ENCODE measurements around the gene EYS. TPM values are rescaled to one million over a fixed set of nuclear protein-coding genes. Genes with fewer than 3 reads are reported as not detected.
"Not testable (repeated sequence)": the region's sequence is repeated elsewhere in the genome, so short reads cannot be mapped to it uniquely, and the experiment has no call there.

Gene EYS
- total and polyA plus RNA-seq, 2 experiments from 2014 or later = under 0.01 to 0.15 TPM

DNA sequence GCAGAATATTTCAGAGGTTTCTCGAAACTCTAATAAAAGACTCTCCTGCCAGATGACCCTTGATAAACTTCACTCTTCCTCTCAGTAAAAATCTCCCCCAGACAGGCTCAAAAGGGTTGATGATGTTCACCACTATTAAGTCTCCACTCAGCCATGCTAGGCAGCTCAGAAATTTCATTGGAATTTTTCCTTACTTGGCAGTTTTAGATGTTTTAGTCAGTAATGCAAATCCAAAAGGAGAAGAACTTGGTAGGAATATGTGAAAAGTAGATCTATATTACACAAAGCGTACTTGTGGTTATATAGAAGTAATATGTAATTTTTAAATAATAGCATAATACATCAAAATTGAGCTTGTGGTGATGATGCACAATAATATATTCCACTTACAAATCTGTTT lies 1738.4 kb downstream of the EYS start:
- TF ChIP-seq, protein P1, sequence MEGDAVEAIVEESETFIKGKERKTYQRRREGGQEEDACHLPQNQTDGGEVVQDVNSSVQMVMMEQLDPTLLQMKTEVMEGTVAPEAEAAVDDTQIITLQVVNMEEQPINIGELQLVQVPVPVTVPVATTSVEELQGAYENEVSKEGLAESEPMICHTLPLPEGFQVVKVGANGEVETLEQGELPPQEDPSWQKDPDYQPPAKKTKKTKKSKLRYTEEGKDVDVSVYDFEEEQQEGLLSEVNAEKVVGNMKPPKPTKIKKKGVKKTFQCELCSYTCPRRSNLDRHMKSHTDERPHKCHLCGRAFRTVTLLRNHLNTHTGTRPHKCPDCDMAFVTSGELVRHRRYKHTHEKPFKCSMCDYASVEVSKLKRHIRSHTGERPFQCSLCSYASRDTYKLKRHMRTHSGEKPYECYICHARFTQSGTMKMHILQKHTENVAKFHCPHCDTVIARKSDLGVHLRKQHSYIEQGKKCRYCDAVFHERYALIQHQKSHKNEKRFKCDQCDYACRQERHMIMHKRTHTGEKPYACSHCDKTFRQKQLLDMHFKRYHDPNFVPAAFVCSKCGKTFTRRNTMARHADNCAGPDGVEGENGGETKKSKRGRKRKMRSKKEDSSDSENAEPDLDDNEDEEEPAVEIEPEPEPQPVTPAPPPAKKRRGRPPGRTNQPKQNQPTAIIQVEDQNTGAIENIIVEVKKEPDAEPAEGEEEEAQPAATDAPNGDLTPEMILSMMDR (IDR thresholded peaks at IDR 0.05; ENCODE audit: low read depth, low read length) = no peak
- Histone ChIP-seq H3K4me1 (ENCODE audit: low read depth) (peaks cover 7% of the 10 kb centered on the region), H3K27me3 (no peaks in the 10 kb centered on the region), H3K9me3 (ENCODE audit: low read depth) (no peaks in the 10 kb centered on the region), H3K27ac (no peak overlapping the region), H3K4me3 (no peak overlapping the region), H3K36me3 (no peaks in the 10 kb centered on the region)
- DNase-seq (ENCODE audit: low read depth in 1 of 2, low spot score in 1 of 2) = no peak

DNA sequence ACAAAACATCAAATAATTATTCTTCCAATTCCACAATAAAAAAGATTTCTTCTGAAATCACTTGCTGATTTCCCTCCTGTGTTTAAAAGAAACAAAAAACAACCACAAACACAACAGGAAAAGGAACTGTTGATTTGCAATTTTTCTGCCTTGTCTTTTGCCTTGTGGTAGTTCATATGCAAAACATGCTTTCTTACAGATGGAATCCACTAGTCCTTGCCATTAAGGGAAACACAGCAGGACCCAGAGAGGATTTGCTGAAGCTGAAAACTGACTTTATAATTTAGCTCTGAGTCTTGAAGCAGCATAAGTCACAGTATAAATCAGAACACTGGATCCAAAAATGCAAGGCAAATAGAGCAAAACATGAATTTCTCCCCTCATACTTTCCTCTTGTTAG lies 1742.7 kb downstream of the EYS start:
- Histone ChIP-seq H3K9me3 (ENCODE audit: low read depth) (no peaks in the 10 kb centered on the region), H3K36me3 (no peaks in the 10 kb centered on the region), H3K27ac (peak overlapping the region; percentile 31), H3K4me1 (ENCODE audit: low read depth) (peaks cover 7% of the 10 kb centered on the region), H3K4me3 (no peak overlapping the region), H3K27me3 (no peaks in the 10 kb centered on the region)
- TF ChIP-seq, protein P1 (IDR thresholded peaks at IDR 0.05; ENCODE audit: low read depth, low read length) = no peak
- DNase-seq (ENCODE audit: low read depth in 1 of 2, low spot score in 1 of 2) = no peak

DNA sequence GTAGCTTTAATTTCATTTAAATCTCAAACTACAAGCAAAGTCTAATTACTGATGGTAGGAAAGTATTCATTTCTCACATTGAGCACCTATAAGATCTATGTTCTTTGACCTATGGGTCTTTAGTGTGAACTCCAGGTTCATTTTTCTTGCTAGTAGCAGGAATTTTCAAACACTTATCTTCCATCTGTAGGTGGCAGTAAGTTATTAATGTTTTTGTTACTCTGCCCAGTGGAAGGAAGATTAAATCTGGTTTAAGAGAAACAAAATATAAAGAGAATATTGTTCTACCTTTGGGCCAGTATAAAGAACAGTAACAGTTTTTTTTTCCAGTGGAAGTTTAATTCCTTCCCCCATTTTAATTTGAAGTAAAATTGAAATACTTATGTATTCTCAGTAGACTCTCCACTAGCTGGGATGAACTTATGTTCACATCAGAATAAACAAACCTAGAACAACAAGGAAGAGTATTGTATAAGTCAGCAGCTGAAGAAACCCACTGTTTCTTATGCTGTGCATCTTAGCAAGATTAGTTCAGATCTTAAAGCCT lies 1743.2 kb downstream of the EYS start:
- no peak overlapping the region for H3K27ac ChIP-seq

DNA sequence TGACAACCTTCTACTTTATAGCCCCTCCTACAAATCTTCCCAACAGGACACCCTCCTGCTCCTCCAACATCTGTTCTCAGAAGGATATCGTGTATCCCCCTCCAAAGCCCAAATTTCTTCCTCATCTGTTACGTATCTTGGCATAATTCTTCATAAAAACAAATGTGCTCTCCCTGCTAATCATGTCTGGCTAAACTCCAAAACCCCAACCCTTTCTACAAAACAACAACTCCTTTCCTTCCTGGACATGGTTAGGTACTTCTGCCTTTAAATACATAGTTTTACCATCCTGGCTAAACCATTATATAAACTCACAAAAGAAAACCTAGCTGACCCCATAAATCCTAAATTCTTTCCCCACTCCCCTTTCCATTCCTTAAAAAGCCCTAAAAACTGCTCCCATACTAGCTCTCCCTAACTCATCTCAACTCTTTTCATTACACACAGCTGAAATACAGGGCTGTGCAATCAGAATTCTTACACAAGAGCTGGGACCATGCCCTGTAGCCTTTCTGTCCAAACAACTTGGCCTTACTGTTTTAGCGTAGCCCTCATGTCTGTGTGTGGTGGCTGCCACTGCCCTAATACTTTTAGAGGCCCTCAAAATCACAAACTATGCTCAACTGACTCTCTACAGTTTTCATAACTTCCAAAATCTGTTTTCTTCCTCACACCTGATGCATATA lies 1753.5 kb downstream of the EYS start:
- not testable (repeated sequence) for H3K4me3 ChIP-seq; H3K27ac ChIP-seq; H3K4me1 ChIP-seq (ENCODE audit: low read depth); H3K9me3 ChIP-seq (ENCODE audit: low read depth); H3K27me3 ChIP-seq; H3K36me3 ChIP-seq
- DNase-seq (ENCODE audit: low read depth in 1 of 2, low spot score in 1 of 2) = peak in 1 of 2 donors; percentile 7

More for the DNA sequence above, 1743.2 kb downstream of the EYS start:
- H3K36me3 ChIP-seq = no peaks in the 10 kb centered on the region
- H3K9me3 ChIP-seq (ENCODE audit: low read depth) = no peaks in the 10 kb centered on the region
- peak in 1 of 2 donors; percentile 1 for DNase-seq (ENCODE audit: low read depth in 1 of 2, low spot score in 1 of 2)
- H3K4me3 ChIP-seq = no peak overlapping the region
- TF ChIP-seq, protein P1 (IDR thresholded peaks at IDR 0.05; ENCODE audit: low read depth, low read length) = no peak
- H3K4me1 ChIP-seq (ENCODE audit: low read depth) = peaks cover 7% of the 10 kb centered on the region
- no peaks in the 10 kb centered on the region for H3K27me3 ChIP-seq

DNA sequence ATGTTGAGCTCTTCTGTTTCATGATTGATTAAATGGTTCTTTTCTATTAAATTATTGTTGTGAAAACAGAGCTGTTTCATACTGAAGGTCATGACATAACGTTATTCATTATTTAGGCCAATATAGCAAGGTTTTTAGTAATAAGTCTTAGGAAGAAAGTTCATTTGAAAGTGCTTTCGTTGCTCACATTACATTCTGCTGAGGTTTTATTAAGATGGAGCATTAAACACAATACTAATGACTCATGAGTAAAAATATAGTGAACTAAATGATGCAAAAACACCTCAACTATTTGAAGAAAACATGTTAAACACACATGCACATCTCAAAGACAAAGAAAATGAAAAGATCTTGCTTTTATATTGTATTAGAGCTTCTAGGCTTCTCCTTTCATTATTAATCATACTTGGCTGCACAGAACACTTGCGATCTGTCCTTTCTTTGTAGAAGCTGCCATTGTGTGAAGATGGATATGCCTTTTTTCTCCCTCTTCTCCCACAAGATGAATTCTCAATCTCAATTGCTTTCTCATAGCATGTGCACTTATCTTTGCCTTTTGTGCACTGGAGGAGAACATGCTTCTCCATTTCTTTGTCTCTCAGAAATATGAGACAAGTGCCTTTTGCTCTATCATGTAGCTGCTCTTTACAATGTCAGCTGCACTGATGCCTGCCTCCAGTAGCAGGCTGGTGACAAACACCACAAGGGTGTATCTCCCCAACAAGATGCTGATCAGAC lies 1759.1 kb downstream of the EYS start:
- no peaks in the 10 kb centered on the region for H3K9me3 ChIP-seq (ENCODE audit: low read depth)
- H3K27ac ChIP-seq = peak overlapping the region; percentile 31
- H3K36me3 ChIP-seq = no peaks in the 10 kb centered on the region
- H3K4me1 ChIP-seq (ENCODE audit: low read depth) = peaks cover 22% of the 10 kb centered on the region
- TF ChIP-seq, protein P1 (IDR thresholded peaks at IDR 0.05; ENCODE audit: low read depth, low read length) = no peak
- DNase-seq (ENCODE audit: low read depth in 1 of 2, low spot score in 1 of 2) = peak in 1 of 2 donors; percentile 23
- H3K27me3 ChIP-seq = no peaks in the 10 kb centered on the region
- H3K4me3 ChIP-seq = no peak overlapping the region

DNA sequence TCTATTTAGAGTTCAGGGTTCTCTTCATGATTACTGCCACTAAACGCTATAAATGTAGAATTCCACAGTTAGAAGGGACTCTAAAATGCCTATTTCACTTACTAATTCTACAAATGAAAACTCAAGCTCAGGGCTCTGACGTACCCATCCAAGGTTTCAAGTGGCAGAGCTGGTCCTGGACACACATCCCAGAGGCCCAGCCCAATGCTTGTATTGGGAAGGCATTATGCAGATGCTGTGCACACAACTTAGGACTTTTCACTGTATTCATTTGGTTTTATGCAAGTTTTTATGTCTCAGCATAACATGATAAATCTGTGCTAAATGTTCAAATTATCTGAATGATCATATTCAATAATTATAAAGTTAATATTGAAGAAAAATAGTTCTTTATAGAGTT lies 1761.0 kb downstream of the EYS start:
- no peak overlapping the region for H3K4me3 ChIP-seq
- peaks cover 22% of the 10 kb centered on the region for H3K4me1 ChIP-seq (ENCODE audit: low read depth)
- no peaks in the 10 kb centered on the region for H3K36me3 ChIP-seq
- H3K9me3 ChIP-seq (ENCODE audit: low read depth) = no peaks in the 10 kb centered on the region
- H3K27ac ChIP-seq = no peak overlapping the region
- DNase-seq (ENCODE audit: low read depth in 1 of 2, low spot score in 1 of 2) = no peak
- TF ChIP-seq, protein P1 (IDR thresholded peaks at IDR 0.05; ENCODE audit: low read depth, low read length) = no peak
- H3K27me3 ChIP-seq = no peaks in the 10 kb centered on the region

Measured in cardiac muscle cell (in vitro differentiated cells and primary cell).